Measurements from ENCODE around the gene GLDC. TPM values are rescaled to one million over a fixed set of nuclear protein-coding genes. Genes with fewer than 3 reads are reported as not detected.

The GLDC gene
- total RNA-seq, 1 donor from 2014 or later = 37.4 TPM

- Mint-ChIP-seq H3K4me1 (peaks cover 3% of the 10 kb centered on the region), H3K36me3 (ENCODE audit: low read depth) (no peaks in the 10 kb centered on the region), H3K9me3 (no peaks in the 10 kb centered on the region), H3K4me3 (no peak overlapping the region), H3K27me3 (ENCODE audit: low read depth) (no peaks in the 10 kb centered on the region), H3K27ac (ENCODE audit: unreplicated experiment) (no peak overlapping the region)
- no peak for TF ChIP-seq CTCF (conservative IDR thresholded peaks at IDR 0.05)
- no peak for DNase-seq (ENCODE audit: low read depth, low spot score)
Measured at GRCh38 chr9:6664204-6664680, 18.7 kb upstream of the GLDC start.

GRCh38 chr9:6660512-6660911, 15.0 kb upstream of the GLDC start:
- H3K4me3 Mint-ChIP-seq = no peak overlapping the region
- H3K36me3 Mint-ChIP-seq (ENCODE audit: low read depth) = no peaks in the 10 kb centered on the region
- TF ChIP-seq CTCF (conservative IDR thresholded peaks at IDR 0.05) = no peak
- no peaks in the 10 kb centered on the region for H3K4me1 Mint-ChIP-seq
- no peak for DNase-seq (ENCODE audit: low read depth, low spot score)
- no peaks in the 10 kb centered on the region for H3K9me3 Mint-ChIP-seq
- no peaks in the 10 kb centered on the region for H3K27me3 Mint-ChIP-seq (ENCODE audit: low read depth)
- no peak overlapping the region for H3K27ac Mint-ChIP-seq (ENCODE audit: unreplicated experiment)

DNA sequence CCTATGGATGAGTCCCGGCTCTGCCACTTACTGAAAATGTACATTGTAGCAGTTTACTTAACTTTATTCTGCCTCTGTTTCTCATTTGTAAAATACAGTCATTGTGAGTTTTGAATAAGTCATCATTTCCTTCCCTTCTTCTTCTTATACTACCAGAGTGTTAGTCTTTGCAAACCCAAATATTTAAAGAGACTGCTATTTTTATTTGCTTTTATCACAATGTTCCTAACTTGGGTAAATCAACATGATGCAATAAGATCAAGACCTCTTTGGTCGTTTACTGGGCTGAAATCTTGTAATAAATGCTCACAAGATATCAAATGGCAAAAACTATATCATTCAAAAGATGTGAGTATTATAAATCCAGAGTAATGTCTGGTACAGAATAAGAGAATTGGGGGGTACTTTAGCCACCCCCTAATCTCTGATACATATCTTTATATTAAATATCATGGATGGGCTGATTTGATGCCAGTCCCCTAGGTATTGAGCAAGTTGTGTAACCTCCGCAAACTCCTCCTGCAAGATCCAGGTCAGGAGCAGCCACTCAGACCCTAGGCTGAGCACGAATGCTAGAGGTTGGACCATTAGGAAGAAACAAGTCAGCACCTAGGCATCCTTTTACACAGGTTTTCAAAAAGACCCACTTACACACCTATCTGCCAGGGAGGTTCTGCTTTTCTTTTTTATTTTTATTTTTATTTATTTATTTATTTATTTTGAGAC, 13.3 kb upstream of the GLDC start:
- Mint-ChIP-seq H3K27ac (ENCODE audit: unreplicated experiment) (no peak overlapping the region), H3K36me3 (ENCODE audit: low read depth) (no peaks in the 10 kb centered on the region), H3K4me3 (no peak overlapping the region), H3K27me3 (ENCODE audit: low read depth) (no peaks in the 10 kb centered on the region), H3K4me1 (no peaks in the 10 kb centered on the region), H3K9me3 (no peaks in the 10 kb centered on the region)
- DNase-seq (ENCODE audit: low read depth, low spot score) = no peak
- TF ChIP-seq CTCF (conservative IDR thresholded peaks at IDR 0.05) = no peak

DNA sequence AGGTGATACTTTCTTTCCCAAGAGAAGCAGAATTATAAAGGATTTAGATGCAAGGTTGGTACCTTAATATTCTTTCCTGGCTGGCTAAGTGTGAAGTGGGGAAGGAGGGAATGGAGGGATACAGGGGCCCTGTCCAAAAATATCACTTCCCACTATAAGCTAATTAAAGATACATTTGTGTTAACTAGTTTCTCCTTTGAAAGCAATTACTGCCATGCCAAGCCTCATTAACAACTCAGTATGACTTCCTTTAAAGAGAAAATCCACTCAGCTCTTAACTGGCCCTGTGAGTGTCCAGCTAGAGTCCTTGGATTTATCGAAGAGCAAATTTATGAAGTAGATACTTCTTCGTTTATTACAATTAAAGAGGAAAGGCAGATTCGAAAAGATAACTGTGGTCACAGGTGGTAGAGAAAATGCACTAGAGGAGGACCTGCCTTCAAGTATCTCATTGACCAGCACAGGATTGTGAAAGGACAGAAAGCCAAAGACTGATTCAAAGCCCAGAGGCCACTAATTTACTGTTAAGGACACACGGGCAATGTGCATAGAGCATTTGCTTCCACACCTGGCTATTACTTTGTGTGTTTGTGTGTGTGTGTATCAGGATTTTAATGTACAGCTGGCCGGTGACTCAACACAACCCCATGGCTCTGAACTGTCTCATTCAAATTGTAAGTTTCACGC, 11.2 kb upstream of the GLDC start:
- Mint-ChIP-seq H3K27me3 (ENCODE audit: low read depth) (no peaks in the 10 kb centered on the region), H3K4me3 (no peak overlapping the region), H3K27ac (ENCODE audit: unreplicated experiment) (no peak overlapping the region), H3K9me3 (no peaks in the 10 kb centered on the region), H3K4me1 (no peaks in the 10 kb centered on the region), H3K36me3 (ENCODE audit: low read depth) (no peaks in the 10 kb centered on the region)
- DNase-seq (ENCODE audit: low read depth, low spot score) = no peak
- TF ChIP-seq CTCF (conservative IDR thresholded peaks at IDR 0.05) = no peak

GRCh38 chr9:6655036-6655435, 9.5 kb upstream of the GLDC start:
- Mint-ChIP-seq H3K9me3 (no peaks in the 10 kb centered on the region), H3K4me1 (no peaks in the 10 kb centered on the region), H3K4me3 (no peak overlapping the region), H3K36me3 (ENCODE audit: low read depth) (no peaks in the 10 kb centered on the region), H3K27me3 (ENCODE audit: low read depth) (no peaks in the 10 kb centered on the region), H3K27ac (ENCODE audit: unreplicated experiment) (no peak overlapping the region)
- TF ChIP-seq CTCF (conservative IDR thresholded peaks at IDR 0.05) = no peak
- DNase-seq (ENCODE audit: low read depth, low spot score) = no peak

Data from neural crest cell (in vitro differentiated cells).